Gastroesophageal sphincter (tissue), 3 donors: ENCODE measurements around the gene BACH1.

Experiments used
- CTCF ChIP-seq, 4 experiments: fragments of 200-600 bp in 2 of 4; fragments of 450-650 bp in 2 of 4; sonication (generic) in 1 of 4; IDR thresholded peaks; one replicate each; pipeline ENCODE4 v1.5.1; 2017 to 2019; ENCODE audit warnings: antibody characterized with exemption in 4 of 4, mild to moderate bottlenecking in 2 of 4, moderate library complexity in 2 of 4
- EP300 ChIP-seq: sonication (generic); formaldehyde crosslinking; IDR thresholded peaks from one replicate; pipeline ENCODE4 v1.6.1; 2017; ENCODE audit warnings: antibody characterized with exemption, mild to moderate bottlenecking
- POLR2AphosphoS5 ChIP-seq: sonication (generic); formaldehyde crosslinking; IDR thresholded peaks from one replicate; pipeline ENCODE4 v1.6.1; 2017; ENCODE audit warnings: antibody characterized with exemption

- TF ChIP-seq POLR2AphosphoS5 (no peak), CTCF (IDR thresholded peaks at IDR 0.05) (no peak), EP300 (no peak)
Measured at GRCh38 chr21:29318354-29318753, 19.6 kb downstream of the BACH1 start.
